Muscle of arm (tissue), 12 donors: Measurements from ENCODE around the gene ROR1. TPM values are rescaled to one million over a fixed set of nuclear protein-coding genes. Genes with fewer than 3 reads are reported as not detected.

ENCODE experiments used
- DNase-seq: peaks from one replicate; pipeline ENCODE4 v3.0.0-alpha.2; 2013
- polyA plus RNA-seq, 12 donors: library from polyadenylated mRNA; unstranded; fragments of 120-200 nt; gene quantifications; one replicate each; pipeline ENCODE4 v1.2.1, GENCODE V29; 2013; ENCODE audit not compliant: insufficient read length in 12 of 12

The ROR1 gene
- polyA plus RNA-seq, 12 donors: 9.0 to 21.4 (median 11.9) TPM; not detected in 1

DNA sequence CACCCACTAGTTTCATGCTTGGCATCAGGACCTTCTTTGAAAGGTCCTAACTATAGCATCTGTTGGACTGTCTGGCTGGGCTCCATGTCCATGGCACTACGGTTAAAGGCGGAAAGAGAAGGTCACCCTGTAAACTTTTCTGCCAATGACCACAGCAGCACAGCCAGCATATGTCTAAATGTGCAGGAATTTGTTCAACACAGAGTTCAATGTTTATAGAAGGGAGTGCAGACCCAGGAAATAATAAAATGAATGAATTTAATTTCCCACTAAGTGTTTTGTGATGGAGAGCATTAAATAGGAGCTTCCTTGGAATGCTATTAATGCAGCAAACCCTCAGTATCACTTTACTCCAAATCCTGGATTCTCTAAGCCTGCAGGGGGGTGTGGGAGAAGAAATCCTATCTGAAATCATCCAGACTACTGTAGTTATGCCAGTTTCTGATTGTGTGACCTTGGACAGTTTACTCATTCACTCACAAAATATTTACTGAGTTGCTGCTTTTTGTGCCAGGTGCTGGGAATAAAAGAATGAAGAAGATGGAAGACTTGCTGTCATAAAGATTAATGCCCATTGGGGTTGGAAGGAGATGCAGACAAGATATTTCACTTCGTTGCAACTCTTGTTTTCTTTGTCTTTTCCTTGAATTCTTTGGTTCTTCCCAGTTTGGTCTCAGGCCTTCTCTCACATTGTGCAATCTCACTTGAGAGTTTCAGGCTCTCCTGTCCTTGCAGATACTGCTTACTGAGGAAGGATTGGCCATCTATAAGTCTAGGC, 195.0 kb downstream of the ROR1 start:
- DNase-seq: no peak

DNA sequence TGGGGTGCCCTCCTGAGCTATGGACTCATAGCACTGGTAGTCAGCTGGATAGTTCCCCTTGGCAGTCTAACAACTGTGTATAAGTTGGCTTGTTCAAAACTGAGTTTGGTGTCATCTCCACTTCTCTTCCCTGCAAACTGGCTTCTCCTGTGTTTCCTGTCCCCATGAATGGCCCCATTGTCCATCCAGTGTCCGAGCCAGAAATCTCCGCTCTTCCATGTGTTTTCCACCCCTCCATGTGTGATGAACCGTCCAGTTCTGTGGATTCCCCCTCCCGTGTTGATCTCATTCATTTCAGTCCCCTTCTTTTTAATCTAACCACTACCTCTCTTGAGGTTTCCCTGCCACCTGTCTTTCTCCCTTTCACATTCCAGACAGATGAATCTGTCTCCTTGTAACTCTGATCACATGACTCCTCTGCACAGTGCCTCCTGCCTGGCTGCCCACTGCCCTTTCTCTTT, 195.7 kb downstream of the ROR1 start:
- no peak for DNase-seq

DNA sequence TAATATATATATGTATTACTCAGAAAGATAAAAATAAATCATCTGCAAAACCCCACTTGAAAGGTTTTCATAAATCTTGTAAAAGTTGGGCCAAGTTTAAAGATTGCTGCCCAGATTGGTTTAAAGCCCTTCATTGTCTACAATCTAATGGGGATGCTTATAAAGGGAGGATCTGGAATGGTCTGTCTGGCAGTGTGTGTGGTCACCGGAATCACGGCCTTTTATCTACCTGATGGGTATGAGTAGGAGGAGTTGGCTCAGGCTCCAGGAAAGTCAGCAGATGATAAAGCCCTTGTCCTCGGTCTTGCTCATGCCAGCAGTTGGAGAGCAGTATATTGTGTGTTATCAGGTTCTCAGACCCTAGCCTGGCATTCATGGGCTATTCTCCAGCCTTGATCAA, 197.7 kb downstream of the ROR1 start:
- no peak for DNase-seq

DNA sequence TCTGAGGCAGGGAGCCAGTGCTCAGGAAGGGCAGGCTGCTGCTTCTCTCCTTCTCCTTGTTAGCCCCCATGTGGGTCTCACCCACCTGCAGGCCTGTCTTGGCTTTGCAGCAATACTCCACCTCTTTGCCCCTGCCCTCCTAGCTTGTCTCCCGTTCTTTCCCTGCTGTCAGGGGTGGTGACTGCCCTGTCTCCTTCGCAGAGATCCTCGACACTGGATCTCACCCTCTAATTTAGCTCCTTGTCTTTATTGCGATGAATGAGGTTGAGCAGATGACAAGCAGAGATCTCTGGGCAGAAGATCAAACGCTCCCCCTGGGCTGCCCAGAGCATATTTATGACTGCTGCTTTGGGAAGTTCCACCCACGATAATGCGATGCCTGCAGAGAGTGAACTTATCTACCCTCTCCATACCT, 199.2 kb downstream of the ROR1 start:
- DNase-seq: no peak

DNA sequence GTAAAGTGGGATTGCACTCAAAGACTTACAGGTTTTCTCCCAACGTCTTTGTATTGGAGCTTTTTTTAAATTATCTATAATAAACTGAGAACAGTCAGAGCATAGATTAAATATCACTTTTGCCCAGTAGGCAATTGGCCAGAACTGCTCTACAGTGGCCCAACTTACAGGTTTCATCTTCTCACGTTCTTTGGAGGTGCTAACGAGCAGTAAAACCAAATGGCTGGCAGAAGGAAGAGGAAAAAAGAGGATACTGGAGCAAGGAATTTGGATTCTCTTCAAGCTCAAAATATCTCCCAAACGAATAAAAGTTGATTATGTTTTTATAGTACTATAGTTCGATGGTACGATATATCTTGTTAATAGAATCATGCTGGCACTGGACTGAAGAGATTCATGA, 201.1 kb downstream of the ROR1 start:
- DNase-seq: no peak

DNA sequence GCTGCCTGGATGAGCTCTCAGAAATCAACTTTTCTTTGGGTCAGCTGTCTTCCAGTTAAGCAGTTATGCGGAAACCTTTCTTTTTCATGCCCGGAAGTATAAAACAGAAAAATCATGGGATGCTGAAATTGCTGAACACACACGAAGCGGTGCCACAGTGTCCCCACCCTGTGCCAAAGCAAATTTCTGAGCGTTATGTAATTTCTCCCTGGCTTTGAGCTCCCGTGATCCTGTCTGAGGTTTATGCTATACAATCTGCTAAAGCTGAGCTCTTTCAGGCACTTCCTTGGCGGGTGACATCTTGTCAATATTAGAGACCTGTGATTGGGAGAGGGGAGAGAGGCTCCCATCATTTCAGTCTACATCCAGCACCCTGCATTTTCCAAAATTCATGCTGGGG, 201.7 kb downstream of the ROR1 start:
- DNase-seq: peak; percentile 35

DNA sequence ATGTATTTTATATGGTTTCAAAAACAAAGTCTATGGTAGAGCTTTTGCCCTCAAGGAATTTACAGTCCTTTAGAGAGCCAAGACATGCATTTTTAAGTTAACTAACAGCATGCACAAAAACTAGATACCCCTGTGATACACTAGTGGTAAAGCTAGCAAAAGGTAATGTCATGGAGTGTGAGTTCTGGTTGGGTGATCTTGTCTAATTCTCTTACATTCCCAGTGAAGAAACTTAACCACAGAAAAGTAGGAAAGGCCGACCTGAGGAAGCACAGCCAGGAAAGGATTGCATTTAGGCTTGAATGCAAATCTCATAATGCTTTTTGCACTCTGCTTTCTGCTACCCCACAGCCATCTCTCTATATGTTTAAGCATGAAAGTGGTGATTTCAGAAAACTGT, 202.2 kb downstream of the ROR1 start:
- DNase-seq: no peak

DNA sequence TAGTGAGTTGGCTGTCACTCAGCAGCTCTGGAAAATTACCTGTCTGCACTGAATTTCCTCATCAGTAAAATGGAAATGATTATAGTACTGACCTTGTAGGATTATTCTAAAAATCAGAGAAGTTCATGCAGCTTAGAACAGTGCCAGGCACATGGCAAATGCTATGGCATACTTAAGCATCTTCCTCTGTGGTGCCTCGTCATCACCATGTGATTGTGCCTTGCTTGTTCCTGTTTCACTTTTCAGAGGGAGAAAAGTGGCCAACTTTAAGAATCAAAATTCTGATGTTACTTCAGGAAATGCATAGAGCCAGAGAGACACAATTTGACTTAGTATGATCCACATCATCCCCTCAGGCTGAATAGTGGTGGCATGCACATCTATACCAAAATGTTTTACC, 203.6 kb downstream of the ROR1 start:
- no peak for DNase-seq

DNA sequence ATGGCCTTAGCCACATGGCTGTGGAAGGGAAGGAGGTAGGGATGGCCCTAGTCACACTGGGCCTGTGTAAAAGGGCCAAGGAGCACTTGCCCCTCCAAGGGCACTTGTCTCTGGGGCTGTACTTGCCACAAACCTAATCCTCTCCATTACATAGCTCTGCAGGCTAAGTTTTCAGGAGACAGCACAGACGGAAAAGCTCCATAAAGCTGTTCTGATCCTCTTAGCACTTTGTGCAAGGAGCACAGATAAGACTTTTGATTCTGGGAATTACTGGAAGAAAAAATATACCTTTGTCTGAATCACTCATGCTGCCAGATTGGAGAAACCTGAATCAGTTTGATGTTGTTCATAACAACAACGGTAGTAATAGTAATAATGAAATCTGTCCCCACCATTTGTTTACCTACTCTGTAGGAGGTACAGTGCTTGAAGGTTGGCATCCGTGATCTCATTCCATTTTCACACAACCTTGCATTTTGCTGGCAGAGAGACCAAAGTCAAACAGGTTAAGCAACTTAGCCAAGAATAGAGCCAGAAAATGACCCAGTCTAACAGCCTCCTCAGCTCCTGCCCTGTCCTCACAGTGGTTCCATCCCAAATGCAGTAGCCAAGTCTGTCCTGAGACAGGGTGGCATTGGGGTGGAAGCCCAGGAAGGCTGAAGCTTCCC, 207.1 kb downstream of the ROR1 start:
- no peak for DNase-seq

DNA sequence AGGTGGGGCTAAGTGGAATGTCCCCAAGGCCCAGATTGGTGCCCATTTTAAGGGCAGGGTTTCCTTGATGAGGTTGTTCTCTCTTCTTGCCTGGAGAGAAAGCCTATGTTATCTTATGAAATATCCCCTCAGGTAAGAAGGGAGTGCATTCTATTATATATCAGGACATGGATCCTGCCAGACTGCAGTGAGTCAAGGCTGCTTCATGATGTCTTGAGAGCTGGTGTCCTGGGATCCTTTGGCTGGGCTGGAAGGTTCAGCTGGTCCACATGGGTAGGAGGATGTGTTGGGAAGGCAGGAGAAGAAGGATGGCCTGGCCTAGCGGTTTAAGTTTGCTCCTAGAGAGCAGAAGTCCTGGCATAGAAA, 207.6 kb downstream of the ROR1 start:
- no peak for DNase-seq

DNA sequence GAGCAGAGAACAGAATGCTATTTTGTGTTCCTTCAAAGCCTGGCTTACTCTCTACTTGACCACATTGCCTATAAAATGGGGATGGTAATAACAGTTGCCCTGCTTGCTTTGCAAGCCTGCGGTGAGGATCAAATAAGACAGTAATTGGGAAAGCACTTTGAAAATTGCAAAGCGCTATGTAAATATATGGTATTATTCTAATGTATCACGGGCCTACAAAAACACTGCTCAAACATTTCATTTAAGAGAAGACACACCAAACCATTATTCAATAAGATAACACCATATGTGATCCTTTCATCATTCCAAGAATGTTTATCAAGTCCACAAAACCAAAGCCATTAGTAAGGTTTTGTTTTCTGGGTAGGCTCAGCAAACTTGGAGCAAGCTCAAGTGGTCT, 208.4 kb downstream of the ROR1 start:
- no peak for DNase-seq

DNA sequence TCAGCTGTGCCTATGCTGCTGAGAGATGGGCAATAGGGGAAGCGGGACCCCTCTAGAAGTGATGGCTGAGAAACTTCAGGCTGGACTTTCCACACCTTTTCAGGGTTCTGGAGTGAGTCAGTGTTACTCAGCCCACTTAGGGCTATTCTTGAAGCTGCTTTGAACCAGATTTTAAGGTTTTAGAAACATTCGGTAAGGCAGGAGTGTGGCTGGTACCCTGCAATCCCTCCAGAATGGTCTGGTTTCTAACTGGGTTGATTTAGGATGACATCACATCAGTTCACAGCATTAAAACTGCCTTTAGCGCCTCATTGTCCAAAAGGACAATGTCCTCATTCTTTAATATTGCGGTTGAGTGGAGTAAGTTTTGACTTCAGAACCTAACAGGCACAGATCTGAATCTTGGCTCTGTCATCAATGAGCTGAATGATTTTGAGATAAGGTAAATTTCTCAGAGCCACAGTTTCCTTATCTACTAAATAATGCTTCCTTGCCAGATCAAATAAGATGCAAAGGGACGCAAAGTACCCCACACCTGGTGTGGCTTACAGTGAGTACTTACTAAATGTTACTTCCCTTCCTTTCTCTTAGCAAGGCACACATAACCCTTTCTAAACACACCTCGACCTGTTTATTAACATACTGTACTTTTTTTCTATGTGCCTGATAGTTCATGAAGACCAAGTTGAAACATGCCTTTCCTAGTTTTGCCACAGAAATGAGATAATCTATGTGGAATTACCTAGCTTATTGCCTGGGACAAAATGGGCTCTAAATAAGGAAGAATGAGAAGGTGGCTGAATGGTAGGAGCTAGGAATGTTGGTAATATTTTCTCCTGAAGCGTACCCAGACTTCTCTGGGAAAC, 209.8 kb downstream of the ROR1 start:
- DNase-seq: no peak

DNA sequence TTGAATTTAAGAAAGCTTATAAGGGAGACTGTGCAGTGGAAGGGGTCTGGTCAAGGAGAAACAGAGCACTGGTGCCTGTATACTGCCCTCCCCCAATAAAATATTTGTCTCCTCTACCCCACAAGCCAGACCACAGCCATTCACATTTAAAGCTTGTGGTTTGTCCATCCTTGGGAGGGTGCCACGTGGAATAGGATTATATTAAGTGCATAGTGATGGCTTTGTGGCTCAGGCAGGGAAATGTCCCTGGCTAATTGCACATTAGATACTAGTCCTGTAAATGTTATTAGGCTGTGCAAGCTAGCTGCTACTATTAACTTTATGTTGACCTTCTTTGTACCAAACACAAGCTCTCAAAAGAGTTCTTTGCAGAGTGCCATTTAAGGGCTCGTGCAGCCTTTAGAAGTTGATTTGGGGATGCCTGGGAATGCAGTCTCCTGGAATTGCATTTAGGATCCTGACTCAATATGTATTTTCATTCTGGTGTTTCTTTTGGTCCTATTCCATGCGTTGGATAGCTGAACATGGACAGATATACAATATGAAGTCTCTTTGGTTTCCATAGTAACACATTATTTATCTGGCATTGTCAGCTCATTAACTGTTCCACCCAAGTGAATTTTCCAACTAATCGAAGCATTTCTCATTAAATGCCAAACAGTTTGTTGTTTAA, 210.6 kb downstream of the ROR1 start:
- peak; percentile 73 for DNase-seq

DNA sequence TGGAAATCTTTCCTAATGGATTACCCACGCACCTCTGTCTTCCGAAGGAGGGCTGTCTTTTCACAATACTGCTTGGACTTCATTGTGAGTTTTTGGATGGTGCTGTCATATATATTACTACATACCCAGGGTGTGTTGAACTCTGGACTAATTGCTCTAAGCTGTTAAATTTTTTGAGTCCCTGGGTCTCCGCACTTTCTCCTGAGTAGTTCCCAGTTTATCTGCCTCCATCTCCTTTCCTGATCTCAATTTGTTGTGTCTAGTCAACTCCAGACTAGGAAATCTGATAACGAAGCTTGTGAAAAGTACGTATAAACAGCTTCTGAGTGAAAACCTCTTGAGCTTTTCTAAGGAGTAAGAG, 211.1 kb downstream of the ROR1 start:
- DNase-seq: no peak

DNA sequence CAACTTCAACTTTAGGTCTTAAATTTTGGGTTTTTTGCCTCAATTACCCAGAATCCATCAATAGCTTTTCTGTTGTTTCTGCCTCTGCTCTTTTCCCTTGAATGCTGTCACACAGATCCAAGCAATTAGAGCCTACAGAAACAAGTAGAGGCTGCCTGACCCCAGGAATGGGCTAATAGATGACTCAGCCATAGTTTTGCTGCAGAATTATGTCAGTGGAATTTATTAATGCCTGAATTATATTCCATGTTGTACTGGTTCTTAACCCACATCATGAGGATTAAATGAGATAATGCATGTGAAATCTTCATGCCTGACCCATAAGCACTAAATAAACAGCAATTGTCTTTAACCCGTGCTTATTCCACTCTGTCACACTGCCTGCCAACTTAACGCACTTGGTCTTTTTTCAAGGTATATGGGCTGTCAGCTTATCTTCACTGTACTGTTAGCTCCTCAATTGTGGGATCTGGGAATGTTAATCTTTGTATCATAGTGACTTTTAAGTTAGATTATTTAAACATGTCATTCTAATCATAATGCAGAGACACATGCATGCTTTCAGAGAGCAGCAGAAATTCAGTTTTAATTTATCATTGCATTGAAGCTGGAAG, 213.3 kb downstream of the ROR1 start:
- DNase-seq: no peak

DNA sequence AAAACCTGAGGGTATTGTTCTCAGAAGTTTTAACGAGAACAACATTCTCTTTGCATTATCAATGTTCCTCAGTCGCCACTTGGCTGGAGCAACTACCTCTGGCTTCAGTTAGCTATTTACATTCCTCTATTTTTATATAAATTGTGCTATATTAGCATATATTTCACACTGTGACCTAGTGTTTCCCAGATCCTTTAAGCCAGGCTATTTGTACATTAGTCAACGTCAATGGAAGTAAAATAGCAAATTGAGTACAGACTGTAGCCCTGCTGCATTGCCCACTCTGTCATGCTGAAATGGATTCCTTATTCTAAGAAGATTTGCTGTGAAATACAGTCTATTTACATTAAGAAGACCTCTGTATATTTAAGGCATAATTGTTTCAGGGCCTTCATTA, 213.8 kb downstream of the ROR1 start:
- DNase-seq: no peak

DNA sequence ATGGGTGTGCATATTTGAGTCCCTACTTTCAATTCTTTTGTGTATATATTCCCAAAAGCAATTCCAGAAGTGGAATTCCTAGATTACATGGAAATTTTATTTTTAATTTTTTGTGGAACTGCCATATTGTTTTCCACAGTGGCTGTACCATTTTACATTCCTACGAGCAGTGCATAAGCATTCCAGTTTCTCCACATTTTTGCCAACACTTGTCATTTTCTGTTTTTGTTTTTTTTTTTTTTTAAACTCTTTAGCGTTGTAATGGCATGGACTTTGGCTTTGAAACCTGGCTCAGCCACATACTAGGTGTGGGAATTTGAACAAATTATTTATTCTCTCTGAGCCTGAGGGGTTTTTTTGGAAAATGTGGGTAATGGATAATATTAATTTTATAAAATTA, 215.1 kb downstream of the ROR1 start:
- no peak for DNase-seq

DNA sequence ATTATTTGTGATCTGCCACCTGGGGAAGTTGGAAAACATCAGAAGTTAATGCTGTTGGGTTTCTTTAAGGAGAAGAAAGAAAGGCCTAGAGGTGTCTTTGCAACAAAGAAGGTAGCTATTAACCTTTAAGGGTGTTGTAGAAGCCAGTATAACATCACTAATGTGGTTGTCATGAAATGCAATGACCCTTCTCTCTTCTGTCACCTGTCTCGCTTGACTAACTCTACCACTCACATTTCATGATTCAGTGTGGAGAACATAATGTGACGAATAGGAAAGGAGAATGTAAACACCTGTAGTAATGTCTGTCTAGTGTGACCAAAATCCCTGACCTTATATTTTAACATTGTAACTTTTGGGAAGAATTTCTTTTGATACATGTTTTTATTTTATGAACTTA, 217.9 kb downstream of the ROR1 start:
- DNase-seq: no peak

DNA sequence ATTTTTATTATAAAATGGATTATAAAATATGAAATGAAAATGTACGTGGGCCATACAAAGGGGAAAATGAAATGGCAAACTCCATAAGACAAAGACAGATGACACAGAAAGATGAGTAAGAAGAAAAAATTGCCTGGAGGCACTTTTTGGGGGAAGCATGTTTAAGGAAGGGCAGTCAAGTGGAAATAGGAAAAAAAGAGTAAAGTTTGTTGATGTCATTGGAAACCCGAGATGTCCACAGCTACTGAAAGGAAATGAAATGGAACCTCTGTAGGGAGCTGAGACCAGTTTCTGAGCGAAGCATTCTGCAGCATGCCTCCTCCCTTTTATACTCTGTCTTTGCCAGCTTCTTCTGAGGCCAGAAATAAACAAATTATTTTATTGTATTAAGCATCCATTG, 226.2 kb downstream of the ROR1 start:
- no peak for DNase-seq

DNA sequence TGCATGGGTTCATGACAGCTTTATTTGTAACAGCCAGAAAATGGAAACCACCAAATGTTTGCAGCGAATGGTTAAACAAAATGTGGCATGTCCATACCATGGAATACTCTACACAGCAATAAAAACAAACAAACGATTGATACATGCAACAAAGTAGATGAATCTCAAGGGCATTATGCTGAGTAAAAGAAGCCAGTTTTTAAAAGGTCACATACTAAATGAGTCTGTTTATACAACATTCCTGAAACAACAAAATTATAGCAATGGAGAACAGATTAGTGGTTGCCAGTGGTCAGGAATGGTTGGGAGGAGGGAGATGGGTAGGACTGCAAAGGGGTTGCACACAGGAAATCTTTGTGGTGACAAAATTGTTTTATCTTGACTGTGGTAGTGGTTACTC, 227.2 kb downstream of the ROR1 start:
- no peak for DNase-seq

DNA sequence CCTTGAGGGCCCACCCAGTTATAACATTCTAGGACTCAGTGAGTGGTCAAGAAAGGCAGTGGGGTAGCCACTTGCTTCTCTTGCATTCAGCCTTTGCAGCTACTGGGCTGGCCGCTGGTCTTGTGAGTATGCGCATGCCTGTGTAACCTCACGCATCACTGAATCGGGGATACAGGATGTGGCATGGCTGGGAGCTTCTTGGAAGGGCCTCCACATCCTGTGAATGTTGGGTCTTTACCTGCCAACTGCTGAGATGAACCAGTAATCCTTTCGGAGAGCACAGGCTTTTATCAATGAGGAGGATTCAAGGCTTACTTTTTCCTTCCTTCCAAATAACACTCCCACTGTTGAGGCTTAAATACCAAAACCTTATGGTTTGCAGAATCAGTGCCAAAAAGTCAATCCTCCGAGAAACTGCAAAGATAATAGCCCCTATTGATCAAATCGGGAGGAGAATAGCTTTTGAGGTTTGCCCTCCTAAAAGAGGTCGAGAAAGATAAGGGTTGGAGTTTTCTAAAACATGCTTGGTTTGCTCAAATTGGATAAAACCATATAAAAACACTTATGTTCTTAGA, 230.7 kb downstream of the ROR1 start:
- no peak for DNase-seq
